Stimulated activated CD8-positive, alpha-beta memory T cell treated with anti-CD3 and anti-CD28 coated beads, Interleukin-15, amount 100 ng/mL, for 4 hours (primary cell): ENCODE measurements around the gene ISCA2.
"Not testable (repeated sequence)": the region's sequence is repeated elsewhere in the genome, so short reads cannot be mapped to it uniquely, and the experiment has no call there.

Experiments used
- DNase-seq, 2 donors: peaks; one replicate each; pipeline ENCODE4 v3.0.0-alpha.2; 2020; ENCODE audit warnings: low read depth in 2 of 2

Gene ISCA2, protein sequence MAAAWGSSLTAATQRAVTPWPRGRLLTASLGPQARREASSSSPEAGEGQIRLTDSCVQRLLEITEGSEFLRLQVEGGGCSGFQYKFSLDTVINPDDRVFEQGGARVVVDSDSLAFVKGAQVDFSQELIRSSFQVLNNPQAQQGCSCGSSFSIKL

DNA sequence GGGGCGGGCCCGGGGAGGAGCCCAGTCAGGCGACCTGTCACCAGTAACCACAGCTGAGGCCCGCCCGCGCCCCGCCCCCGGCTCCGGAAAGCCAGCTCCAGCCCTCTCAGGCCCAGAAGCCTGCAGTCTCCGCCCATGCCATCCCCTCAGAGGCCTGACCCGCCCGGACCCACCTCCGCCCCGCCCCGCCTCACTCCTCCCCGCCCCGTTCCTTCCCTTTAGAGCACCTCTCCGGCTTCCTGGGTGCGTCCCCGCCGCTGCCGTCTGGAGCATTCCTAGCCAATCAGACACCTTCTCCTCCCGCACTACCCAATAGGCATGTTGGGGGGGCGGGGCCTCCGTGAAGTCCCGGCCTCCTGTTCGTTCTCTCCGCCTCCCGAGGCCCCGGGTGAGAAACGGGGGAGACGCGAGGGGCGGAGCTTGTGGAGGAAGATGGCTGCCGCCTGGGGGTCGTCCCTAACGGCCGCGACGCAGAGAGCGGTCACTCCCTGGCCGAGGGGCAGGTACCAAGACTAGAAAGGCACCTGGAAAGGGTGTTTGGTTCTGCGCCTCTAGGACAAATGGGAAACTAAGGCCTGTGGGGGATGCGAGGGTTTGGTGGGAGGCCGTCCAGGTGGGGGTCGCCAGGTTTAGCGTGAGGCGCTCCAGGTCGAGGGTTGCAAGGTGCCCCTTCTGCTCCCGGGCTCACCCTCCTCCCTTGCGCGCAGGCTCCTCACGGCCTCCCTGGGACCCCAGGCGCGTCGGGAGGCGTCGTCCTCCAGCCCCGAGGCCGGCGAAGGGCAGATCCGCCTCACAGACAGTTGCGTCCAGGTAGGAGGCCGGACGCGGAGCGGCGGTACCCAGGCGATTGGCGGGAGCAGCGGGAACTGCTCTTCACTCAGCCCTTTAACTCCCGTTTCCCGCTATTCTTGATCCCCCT is at the start of gene ISCA2:
Gene ISCA2, plus strand, starts transcription at position 423 of the 919 bp plus-strand sequence. Its CDS starts 10 bp downstream, at position 433.
- peak; percentile 97 to 99 for DNase-seq

DNA sequence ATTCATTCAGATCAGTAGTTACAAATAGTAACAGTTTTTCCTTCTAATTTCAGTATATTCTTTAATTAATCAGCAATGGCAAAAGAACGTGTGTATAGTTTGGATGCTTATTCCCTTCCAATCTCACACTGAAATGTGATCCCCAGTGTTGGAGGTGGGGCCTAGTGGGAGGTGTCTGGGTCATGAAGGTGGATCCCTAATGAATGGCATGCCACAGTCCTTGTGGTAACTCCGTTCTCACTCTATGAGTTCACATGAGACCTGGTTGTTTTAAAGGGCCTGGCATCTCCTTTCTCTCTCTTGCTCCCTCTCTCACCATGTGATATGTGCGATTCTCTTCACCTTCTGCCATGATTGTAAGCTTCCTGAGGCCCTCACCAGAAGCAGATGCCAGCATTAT is 48.7 kb upstream of the ISCA2 start:
- no peak for DNase-seq

DNA sequence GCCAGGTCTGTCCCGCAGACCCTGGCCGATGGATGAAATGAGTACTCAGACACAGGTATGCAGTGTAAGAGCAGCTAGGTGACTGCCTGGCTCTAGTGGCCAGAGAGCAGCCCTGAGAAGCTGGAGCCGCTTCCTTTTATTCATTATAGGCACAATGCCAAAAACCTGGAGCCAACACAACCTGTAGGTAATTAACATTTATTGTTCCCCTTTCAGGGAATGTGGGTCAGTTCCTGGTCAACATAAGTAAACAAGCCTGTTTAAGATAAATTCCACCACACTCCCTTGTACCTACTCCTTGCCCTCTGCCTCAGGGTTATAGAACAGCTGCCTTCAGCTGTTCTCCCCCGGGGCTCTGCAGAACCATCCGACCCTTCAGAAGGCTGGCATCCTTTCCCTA is 39.2 kb upstream of the ISCA2 start:
- DNase-seq, result not testable (repeated sequence)

DNA sequence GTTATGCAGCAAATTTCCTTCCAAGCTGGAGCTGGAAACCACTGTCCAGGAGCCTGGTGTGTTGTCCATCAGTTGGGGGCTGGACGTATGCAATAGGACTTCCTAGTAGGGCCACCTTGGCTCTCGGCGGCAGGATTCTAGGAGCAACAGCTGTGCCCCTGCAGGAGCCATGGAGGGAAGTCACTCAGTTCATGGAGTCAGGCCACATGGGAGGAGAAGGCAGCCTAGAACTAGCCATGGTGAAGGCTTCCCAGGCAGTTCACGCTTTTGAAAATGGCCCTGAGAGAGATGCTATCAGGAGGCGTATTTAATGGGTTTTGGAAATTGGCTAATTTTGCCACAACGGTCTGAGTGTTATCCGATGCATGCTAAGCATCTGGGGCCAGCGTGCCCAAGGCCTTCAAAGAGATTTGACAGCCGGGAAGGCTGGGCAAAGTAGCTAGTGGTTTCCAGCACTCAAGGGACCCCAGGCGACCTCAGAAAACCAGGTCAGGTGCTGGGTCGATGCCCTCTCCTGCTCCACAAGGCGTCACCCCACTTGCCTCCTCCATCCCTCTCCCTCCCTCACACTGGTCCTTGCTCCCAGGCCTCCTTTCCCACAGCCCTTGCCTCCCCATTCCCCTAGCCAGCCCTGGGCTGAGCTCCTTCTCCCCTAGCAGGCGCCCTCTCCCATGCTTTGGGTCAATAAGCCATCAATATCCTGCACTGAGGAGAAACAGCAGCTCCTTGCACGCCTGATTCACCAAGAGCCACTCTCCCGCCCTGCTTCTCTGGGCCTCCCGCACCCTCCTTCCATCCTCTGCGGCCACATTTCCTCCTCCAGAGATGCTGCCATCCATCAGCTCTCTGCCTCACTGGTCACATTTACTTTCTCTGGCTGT is 36.6 kb upstream of the ISCA2 start:
- DNase-seq, result no peak

DNA sequence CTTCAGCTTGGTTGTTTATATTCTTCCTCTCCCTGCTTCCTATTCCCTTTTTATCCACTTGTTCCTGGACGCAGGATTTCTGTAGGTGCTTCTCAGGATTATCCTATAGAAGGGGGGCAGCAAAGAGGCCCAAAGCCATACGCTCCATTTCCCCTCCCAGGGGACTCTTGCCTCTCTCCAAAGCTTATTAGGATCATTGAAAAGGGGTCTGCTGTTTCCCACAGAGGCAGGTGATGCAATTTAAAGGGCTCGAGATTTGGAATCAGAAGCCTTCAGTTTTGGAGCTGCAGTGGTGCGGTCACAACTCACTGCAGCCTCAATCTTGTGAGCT is 36.0 kb upstream of the ISCA2 start:
- DNase-seq, result no peak

DNA sequence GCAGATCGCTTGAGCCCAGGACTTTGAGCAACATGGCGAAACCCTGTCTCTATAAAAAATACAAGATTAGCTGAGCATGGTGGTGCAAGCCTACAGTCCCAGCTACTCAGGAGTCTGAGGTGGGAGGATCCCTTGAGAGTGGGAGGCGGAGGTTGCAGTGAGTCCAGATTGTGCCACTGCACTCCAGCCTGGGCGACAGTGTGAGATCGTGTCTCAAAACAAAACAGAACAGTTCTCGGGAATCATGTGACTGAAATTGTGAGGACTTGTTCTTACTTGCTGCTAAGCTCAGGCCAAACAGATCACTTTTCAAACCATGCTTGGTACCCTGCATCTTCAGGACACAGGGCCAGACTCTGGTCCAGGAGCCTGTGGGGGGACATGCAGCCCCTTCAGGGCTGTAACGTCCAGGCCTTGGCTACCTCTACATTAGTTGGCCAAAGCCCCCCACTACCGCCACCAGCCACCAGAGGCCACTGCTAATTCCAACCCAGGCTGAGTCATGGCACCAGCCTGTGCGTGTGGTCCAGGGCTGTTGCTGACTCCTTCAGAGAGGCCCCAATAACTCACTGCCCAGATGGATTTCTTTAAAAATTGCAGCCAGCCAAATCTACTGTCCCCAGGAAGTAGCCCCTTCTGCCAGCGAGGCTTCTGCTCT is 34.1 kb upstream of the ISCA2 start:
- no peak for DNase-seq

DNA sequence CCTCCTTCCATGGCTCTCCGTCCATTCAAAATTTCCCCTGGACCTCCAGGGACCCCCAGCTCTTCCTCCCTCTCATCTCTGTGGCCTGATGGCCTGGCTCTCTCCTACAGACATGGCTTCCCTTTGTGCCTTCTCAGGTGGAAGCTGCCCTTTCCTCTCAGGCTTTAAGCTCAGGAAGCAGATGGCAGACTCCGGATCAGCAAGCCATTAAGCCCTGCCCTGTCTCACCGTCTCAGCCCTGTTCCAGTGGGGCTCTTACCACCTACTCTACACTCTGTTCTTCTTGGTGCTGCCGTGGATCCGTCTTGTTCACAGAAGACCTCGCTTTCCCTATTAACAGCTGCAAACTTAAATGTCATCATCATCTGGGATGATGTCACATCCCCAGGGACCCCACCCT is 33.6 kb upstream of the ISCA2 start:
- no peak for DNase-seq

DNA sequence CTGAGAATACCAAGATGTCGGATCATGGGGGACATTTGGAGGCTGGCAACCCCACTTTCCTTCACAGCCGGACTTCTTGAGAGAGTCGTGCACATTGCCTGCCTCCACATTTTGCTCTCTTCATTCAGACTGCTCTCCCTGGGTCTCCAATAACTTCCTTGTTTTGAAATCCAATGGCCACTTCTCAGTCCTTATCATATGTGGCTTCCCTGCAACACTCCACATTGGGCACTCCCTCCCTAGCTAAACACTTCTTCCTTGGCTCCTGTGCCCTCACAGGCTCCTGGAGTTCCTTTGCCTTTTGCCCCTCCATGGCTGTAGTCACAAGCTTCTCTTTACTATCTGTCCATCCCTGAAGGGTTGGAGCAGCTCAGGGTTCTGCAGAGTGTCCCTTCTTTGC is 30.6 kb upstream of the ISCA2 start:
- no peak for DNase-seq

DNA sequence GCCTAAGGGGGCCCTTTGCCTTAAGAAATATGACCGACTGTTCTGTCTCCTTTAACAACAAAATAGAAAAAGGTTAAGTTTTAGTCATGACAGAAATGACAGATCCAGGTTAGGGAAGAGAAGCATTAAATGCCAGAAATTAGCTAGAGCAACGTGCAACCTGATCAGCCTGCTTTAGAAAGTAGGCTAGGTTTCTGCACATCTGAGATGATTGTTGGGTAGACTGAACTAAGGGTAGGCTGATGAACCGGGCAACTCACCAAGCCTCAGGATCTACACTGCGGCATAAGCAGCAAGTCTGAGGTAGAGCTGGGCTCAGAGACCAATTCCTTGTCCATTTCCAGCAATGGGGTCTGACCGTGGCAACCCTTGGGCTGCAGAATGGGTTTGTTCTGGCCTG is 29.9 kb upstream of the ISCA2 start:
- no peak for DNase-seq

DNA sequence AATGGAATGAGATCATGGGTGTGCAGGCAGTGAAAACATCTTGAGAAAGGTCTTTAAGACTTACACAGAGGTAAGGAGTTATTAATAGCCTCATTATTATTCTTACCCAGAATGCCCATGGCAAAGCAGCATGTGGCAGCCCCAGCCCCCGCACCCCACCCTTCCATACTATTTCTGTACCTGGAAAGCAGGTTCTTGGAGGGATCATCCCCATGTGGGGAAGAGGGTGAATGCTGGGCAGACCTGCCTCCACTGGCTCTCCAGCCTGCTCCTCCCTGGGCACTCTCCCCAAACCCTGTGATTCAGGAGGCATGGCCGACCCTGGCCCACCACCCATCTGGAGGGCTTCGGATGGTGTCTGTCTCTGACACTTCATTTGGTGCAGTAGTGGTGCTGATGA is 28.8 kb upstream of the ISCA2 start:
- DNase-seq, result no peak

DNA sequence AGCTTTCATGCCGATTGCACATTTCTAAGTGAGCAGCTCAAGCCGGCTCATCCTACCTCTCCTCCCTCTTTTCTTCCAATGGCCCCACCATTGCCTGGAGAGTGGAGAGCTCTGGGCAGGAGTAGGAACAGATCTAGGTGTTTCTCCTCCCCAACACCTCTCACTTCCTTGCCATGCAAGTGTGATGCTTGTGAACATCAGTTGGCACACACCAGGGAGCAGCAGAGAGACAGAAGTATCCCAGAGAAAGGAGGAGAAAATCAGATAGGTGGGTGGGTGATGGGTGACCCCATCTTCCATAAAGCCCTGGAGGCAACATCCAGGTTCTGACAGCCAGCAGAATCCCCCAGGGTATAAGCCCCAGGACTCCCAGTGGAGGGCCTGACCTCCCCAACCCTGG is 28.2 kb upstream of the ISCA2 start:
- DNase-seq, result no peak

DNA sequence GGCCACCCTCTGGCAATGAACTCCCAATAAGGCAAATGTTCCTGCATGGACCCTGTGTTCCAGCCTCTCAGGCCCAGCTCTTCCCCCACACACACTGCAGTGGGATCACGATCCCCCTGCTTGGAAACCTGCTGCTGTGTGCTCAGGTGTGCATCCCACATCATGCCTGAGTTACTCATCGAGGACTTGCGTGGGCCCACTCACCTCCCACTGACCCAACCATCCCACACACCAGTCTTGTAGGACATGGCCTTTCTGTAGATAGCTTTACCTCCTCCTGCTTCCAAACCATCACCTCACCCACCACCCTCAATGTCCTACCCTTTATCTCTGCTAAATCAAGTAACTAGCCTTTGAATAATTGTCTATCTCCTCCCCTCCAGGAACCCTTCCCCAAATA is 25.1 kb upstream of the ISCA2 start:
- no peak for DNase-seq

DNA sequence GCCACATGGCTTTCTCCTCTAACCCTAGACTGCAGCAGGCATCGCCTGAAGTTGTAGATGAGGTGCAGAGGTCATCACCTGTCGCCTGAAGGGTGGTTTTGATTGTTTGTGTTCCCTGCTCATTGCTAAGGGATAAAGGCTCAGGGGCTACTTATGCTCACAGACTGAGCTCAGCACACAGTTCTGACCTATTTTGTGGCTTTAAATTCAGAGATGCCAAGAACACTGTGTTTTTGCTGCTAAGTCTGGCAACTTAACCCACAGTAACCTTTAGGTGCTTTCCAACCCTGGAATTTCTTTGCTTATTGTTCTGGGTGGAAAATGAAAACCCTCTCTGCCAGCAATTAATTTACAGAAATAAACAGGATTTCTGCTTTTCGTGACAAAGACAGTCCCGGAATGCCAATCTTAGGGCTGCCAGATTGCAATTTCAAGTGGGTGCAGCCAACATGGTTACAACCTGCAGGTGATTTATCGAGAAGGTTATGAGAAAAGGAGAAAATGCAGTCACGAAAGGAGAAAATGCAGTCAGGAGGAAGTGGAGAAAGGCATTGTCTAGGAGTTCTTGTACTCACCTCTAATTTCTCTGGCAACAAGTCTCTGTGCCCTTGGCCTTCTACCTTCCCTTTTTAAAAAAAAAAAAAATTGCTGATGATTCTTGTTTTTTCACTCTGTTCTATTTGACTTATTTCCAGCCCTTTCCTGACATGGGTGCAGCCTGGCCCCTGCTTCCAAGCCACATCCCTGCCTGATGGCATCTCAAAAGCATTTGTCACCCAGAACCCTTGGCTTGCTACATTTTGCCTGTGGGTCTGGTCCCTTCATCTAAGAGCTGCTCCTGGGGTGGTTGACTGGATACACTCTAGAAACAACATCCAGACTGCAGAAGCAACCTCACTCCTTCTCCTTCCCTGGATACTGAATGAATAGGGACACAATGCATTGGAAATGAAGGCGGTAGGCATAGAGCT is 23.7 kb upstream of the ISCA2 start:
- DNase-seq, result no peak

DNA sequence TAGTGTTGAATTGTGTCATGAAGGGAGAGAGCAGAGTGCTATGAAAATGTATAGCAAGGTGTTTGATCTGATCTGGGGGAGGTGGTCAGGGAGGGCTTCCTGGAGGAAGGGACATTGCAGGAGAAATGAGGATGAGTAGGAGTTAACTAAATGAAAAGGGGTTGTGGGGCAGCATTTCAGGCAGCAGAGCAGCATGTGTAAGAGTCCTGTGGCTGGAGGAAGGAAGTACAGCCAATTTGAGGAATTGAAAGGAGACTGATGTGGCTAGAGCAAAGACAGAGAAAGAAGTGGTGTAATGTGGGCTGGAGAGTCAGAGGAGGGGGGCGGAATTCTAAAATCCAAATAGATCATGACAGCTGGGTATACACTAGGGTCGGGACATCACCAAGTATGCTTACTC is 21.0 kb upstream of the ISCA2 start:
- no peak for DNase-seq

DNA sequence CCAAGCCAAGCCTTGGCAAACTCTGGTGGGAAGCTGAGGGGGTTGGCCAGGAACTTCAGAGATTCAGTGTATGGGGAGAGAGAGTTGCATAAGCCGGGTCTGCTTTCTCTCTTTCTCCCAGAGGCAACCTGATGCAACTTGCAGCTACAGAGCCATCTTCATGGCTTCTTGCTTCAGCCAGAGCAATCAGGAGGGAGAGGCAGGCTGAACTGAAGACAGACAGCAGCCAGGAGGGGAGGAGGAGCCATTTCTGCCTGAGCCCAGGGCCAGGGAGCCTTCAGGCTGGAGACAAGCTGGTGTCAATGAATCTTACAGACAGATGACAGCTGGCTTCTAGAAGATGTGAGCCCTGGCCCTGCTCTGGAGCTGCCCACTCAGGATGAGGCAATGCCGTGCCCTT is 19.2 kb upstream of the ISCA2 start:
- DNase-seq, result no peak

DNA sequence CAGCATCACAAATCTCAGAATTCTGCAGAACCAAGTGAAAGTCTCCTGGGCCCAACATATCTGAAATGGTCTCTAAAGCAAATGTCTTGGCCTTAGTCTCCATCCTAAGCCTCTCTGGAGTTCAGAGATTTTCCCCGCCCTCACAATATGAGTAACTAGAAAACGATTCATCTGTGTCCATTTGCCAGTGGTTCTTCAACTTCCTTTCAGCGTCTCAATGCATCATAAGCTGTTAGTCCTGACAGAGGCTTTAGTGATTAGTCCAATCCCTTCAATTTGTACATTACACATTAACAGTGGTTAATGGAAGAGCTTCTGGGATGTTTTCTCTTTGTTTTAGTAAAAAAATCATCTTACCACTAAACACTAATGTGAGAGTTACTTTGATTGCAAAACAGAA is 17.9 kb upstream of the ISCA2 start:
- DNase-seq, result no peak

DNA sequence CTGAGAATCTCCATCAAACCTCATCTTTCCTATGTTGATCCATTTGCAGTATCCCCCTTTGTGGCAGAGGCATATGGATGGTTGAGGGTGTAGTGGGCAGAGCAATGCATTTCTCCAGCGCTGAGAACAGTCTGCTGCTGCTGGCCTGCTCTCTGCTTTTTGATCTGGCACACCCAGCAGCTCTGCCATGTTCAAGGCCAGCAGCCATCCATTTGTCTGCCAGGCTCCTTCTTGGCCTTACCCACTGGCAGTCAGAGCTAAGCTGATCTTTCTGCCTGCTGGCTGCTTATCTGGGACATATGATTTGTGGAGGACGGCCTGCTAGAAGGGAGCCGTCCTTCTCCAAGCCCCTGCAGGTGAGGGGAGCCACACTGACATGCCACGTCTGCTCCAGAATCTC is 17.5 kb upstream of the ISCA2 start:
- no peak for DNase-seq

DNA sequence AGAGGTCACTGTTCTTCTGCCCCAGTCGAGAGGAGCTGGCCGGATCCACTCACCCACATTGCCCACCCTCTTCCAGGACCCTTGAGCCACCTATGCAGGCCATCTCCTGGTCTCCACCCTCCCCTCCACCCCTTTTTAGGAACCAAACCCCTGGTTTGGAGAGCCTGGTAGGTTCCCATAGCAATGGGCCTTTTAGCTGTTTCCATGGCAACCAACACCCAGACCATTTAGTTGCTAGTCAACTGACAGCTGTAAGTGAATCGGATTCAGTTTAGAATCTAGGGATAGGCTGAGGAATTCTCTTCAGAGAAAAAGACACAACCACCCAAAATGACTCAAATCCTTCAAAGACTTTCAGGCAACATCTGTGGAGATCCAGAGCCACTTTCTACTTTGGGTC is 17.0 kb upstream of the ISCA2 start:
- no peak for DNase-seq

DNA sequence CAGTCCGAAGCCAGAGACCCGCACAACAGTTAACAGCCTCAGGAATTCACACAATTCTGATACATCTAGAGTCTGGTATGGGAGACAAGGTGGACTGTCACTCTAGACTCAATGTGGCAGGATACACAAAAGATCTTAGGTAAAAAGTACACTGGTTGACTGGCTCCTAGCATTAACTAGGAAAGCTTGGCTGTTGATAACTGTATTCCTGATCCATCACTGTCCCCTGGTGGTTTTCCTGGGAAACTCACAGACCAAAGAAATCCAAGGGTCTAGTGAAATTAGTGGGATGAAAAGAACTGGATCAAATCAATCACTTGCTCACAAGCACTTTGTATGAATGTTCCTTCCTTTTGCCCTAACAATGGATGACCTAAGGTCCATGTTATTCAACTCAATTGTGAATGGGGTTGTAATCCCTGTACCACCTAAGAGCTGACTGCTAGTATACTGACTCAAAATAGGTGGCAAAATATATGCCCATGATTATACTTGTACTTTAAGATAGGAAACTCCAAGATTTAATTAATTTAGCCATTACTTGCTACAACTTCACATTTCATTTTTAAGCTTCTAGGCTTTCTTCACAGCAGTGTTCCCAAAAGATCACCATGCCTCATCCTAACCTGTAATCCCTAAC is 14.4 kb upstream of the ISCA2 start:
- no peak for DNase-seq

DNA sequence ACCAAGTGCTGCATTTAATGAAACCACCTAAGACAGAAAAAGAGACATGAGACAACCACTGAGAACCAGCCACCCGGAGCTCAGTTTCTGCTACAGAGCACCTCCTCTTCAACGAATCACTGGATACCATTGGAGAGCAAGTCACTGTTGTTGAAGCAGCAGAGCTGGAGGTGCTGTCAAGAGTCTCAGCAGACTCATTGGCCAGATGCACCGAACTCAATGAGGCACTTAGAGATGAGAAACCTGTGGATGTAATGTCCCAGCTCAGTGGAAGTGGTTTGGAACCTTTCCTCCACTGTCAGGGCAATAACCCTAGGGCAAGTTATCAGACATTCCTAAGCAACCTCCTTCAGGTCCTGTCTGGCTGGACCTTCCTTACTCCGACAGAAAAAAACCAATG is 13.5 kb upstream of the ISCA2 start:
- DNase-seq, result no peak
